HCT116 (cell line): ENCODE data around the gene CBFA2T3. TPM values are rescaled to one million over a fixed set of nuclear protein-coding genes. Genes with fewer than 3 reads are reported as not detected.

ENCODE experiments used
- ATAC-seq: fragments of 200-7000 bp; cut with Tn5 transposase; 2 replicates; pipeline ENCODE4 v1.9.1; 2020; ENCODE audit warnings: mild to moderate bottlenecking, moderate library complexity
- BruUV-seq: library from RNA; stranded (reverse); fragments of 400-500 nt; replicated peaks from 2 replicates; lab custom pipeline; 2021; lab: Mats Ljungman, UMichigan
- CTCF ChIA-PET: fragments of 300-600 bp; sonication (Branson Sonifier 250); formaldehyde crosslinking; loops from one replicate; lab custom pipeline; 2021; ENCODE audit warnings: antibody characterized with exemption; lab: Charles Lee
- POLR2A ChIA-PET: fragments of 300-600, 350-600 bp; sonication (Branson Sonifier 250); formaldehyde crosslinking; loops from one replicate; lab custom pipeline; 2021; ENCODE audit warnings: antibody characterized with exemption; lab: Charles Lee
- RAD21 ChIA-PET, 2 experiments: fragments of 300-600 bp; sonication (Branson Sonifier 250); formaldehyde crosslinking; loops; one replicate each; lab custom pipeline; 2023; ENCODE audit warnings: low total read pairs in 2 of 2; ENCODE audit not compliant: uncharacterized antibody in 2 of 2, unreplicated experiment in 2 of 2, low non-redundant PET in 1 of 2; lab: Charles Lee
- DNase-seq: peaks from one replicate; pipeline ENCODE4 v3.0.0-alpha.2; 2010; ENCODE audit warnings: low read depth, low spot score
- H2AFZ ChIP-seq: fragments of 200-600 bp; shearing (Covaris generic), sonication (generic); 2 replicates; pipeline ENCODE4 v1.6.1; 2017; ENCODE audit warnings: low read depth, mixed run types, mixed read lengths, antibody characterized with exemption, low read length; ENCODE audit not compliant: poor library complexity, severe bottlenecking
- H3K27ac ChIP-seq: 2 replicates; pipeline ENCODE4 v1.5.1; 2012; ENCODE audit warnings: low read depth, low read length
- H3K27me3 ChIP-seq: fragments of 200-600 bp; sonication (generic); 2 replicates; pipeline ENCODE4 v1.6.1; 2016; ENCODE audit warnings: mixed run types, low read length, mixed read lengths; ENCODE audit not compliant: insufficient read depth
- H3K36me3 ChIP-seq, 2 experiments: fragments of 200-500 bp in 1 of 2; fragments of 200-600 bp in 1 of 2; sonication (Bioruptor generic) in 1 of 2; sonication (generic) in 1 of 2; 2 replicates each; pipeline versions ENCODE4 v1.5.1 to v1.6.1; 2014 to 2016; ENCODE audit warnings: low read length in 2 of 2, inconsistent platforms in 1 of 2, mixed read lengths in 1 of 2, mixed run types in 1 of 2; ENCODE audit not compliant: insufficient read depth in 2 of 2, control insufficient read depth in 1 of 2
- H3K4me1 ChIP-seq, 2 experiments: fragments of 200-600 bp in 1 of 2; sonication (generic) in 1 of 2; 2 replicates each; pipeline versions ENCODE4 v1.5.1 to v1.6.1; 2012 to 2017; ENCODE audit warnings: low read length in 2 of 2, inconsistent platforms in 1 of 2, mild to moderate bottlenecking in 1 of 2, mixed read lengths in 1 of 2, mixed run types in 1 of 2, moderate library complexity in 1 of 2; ENCODE audit not compliant: insufficient read depth in 2 of 2, control insufficient read depth in 1 of 2
- H3K4me2 ChIP-seq: fragments of 200-600 bp; sonication (generic); 2 replicates; pipeline ENCODE4 v1.6.1; 2017; ENCODE audit warnings: mixed run types, low read length, mixed read lengths
- H3K4me3 ChIP-seq, 2 experiments: fragments of 200-600 bp in 1 of 2; sonication (generic) in 1 of 2; replicated peaks in 1 of 2; 2 replicates each; pipeline ENCODE4 v1.5.1; 2011 to 2016; ENCODE audit warnings: low read length in 2 of 2, control low read depth in 1 of 2, low read depth in 1 of 2, mild to moderate bottlenecking in 1 of 2, mixed read lengths in 1 of 2, mixed run types in 1 of 2
- H3K79me2 ChIP-seq: fragments of 200-600 bp; sonication (generic); 2 replicates; pipeline ENCODE4 v1.6.1; 2017; ENCODE audit warnings: mild to moderate bottlenecking, mixed run types, low read length, moderate library complexity, mixed read lengths; ENCODE audit not compliant: insufficient read depth
- H3K9ac ChIP-seq: fragments of 200-600 bp; sonication (generic); 2 replicates; pipeline ENCODE4 v1.6.1; 2016; ENCODE audit warnings: low read length, mixed read lengths
- H3K9me2 ChIP-seq: fragments of 200-600 bp; sonication (generic), shearing (Covaris generic); 2 replicates; pipeline ENCODE4 v1.6.1; 2017; ENCODE audit warnings: mixed run types, mild to moderate bottlenecking, moderate library complexity; ENCODE audit not compliant: insufficient read depth
- H3K9me3 ChIP-seq, 2 experiments: fragments of 200-500 bp in 1 of 2; fragments of 200-600 bp in 1 of 2; sonication (Bioruptor generic) in 1 of 2; sonication (generic) in 1 of 2; 2 replicates each; pipeline ENCODE4 v1.6.1; 2014 to 2017; ENCODE audit warnings: low read length in 2 of 2, mixed read lengths in 2 of 2, inconsistent platforms in 1 of 2, low read depth in 1 of 2, mild to moderate bottlenecking in 1 of 2, mixed run types in 1 of 2, moderate library complexity in 1 of 2; ENCODE audit not compliant: control insufficient read depth in 1 of 2, insufficient read depth in 1 of 2
- H4K20me1 ChIP-seq: fragments of 200-600 bp; sonication (generic), shearing (Covaris generic); 2 replicates; pipeline ENCODE4 v1.6.1; 2017; ENCODE audit warnings: mixed run types, mild to moderate bottlenecking, moderate library complexity; ENCODE audit not compliant: insufficient read depth
- CEBPB ChIP-seq: IDR thresholded peaks from 2 replicates; pipeline ENCODE4 v1.6.1; 2012; ENCODE audit warnings: low read depth
- EGR1 ChIP-seq: IDR thresholded peaks from 2 replicates; pipeline ENCODE4 v1.6.1; 2012; ENCODE audit warnings: low read depth
- EZH2 ChIP-seq: fragments of 200-600 bp; sonication (generic); IDR thresholded peaks from 2 replicates; pipeline ENCODE4 v1.6.1; 2017; ENCODE audit warnings: antibody characterized with exemption, mixed run types
- EZH2phosphoT487 ChIP-seq: fragments of 200-600 bp; IDR thresholded peaks from 2 replicates; pipeline ENCODE4 v1.6.1; 2018; ENCODE audit warnings: antibody characterized with exemption, borderline replicate concordance
- JUND ChIP-seq: IDR thresholded peaks from 2 replicates; pipeline ENCODE4 v1.6.1; 2012
- MAX ChIP-seq: IDR thresholded peaks from 2 replicates; pipeline ENCODE4 v1.6.1; 2012
- RAD21 ChIP-seq: IDR thresholded peaks from 2 replicates; pipeline ENCODE4 v1.6.1; 2012; ENCODE audit warnings: low read depth, mild to moderate bottlenecking
- YY1 ChIP-seq: IDR thresholded peaks from 2 replicates; pipeline ENCODE4 v1.6.1; 2011; ENCODE audit warnings: low read length, low read depth, moderate library complexity, mild to moderate bottlenecking; ENCODE audit not compliant: insufficient replicate concordance; ENCODE audit errors: extremely low read depth
- ZNF274 ChIP-seq: fragments of 200-500 bp; sonication (Bioruptor generic); IDR thresholded peaks from 2 replicates; pipeline ENCODE4 v1.6.1; 2014; ENCODE audit warnings: mild to moderate bottlenecking, low read depth, low read length, inconsistent platforms
- intact Hi-C: fragments of 100-400 bp; cut with micrococcal nuclease; formaldehyde crosslinking; loops from 2 replicates; pipeline ENCODE4 v1.10.0; 2022
- total RNA-seq: library from RNA; stranded (reverse); gene quantifications from one replicate; pipeline ENCODE4 v1.2.1, GENCODE V29; 2021; ENCODE audit not compliant: unreplicated experiment

Gene CBFA2T3
- total RNA-seq, 1 experiment from 2014 or later = 19.1 TPM

GRCh38 chr16:88882358-88883030 lies 94.5 kb downstream of the CBFA2T3 start:
- Histone ChIP-seq H3K4me3 (no peak overlapping the region), H3K4me1 (peaks cover 7 to 11% of the 10 kb centered on the region in 2 experiments; a peak in 3 of 4 replicates), H3K9ac (no peak overlapping the region), H3K27ac (peak overlapping the region; percentile 49), H2AFZ (no peak overlapping the region), H3K27me3 (no peaks in the 10 kb centered on the region), H3K9me3 (no peaks in the 10 kb centered on the region), H3K9me2 (no peaks in the 10 kb centered on the region), H4K20me1 (no peaks in the 10 kb centered on the region), H3K79me2 (no peaks in the 10 kb centered on the region)
- no TSS peak for BruUV-seq
- DNase-seq (peak; percentile 36), ATAC-seq (peak; percentile 67)
- intact Hi-C loops = no loop called here
- CTCF ChIA-PET = no interaction called here
- POLR2A ChIA-PET = no interaction called here
- RAD21 ChIA-PET = no interaction called here
- TF ChIP-seq RAD21 (no peak), EGR1 (no peak; the same call in 1 of the 2 replicates), MAX (no peak), YY1 (no peak), CEBPB (no peak), EZH2phosphoT487 (no peak), ZNF274 (no peak), JUND (no peak), EZH2 (no peak)
- TF ChIP-seq, all 23 proteins: peak for 0
- peak overlapping the region; percentile 17; the same call in 1 of the 2 replicates for H3K4me2 ChIP-seq
- H3K36me3 ChIP-seq = 0 out of 4 replicates have a peak, but pooled peaks cover 0 to 6% of the 10 kb centered on the region in 2 experiments
